Stimulated activated CD4-positive, alpha-beta T cell treated with anti-CD3 and anti-CD28 coated beads, Interleukin-4, amount 100 ng/mL, for 48 hours (primary cell): ENCODE measurements around the gene HOXB9.

Experiments used
- DNase-seq, 2 donors: peaks; one replicate each; pipeline ENCODE4 v3.0.0-alpha.2; 2020; ENCODE audit warnings: low read depth in 2 of 2

The HOXB9 gene

DNA sequence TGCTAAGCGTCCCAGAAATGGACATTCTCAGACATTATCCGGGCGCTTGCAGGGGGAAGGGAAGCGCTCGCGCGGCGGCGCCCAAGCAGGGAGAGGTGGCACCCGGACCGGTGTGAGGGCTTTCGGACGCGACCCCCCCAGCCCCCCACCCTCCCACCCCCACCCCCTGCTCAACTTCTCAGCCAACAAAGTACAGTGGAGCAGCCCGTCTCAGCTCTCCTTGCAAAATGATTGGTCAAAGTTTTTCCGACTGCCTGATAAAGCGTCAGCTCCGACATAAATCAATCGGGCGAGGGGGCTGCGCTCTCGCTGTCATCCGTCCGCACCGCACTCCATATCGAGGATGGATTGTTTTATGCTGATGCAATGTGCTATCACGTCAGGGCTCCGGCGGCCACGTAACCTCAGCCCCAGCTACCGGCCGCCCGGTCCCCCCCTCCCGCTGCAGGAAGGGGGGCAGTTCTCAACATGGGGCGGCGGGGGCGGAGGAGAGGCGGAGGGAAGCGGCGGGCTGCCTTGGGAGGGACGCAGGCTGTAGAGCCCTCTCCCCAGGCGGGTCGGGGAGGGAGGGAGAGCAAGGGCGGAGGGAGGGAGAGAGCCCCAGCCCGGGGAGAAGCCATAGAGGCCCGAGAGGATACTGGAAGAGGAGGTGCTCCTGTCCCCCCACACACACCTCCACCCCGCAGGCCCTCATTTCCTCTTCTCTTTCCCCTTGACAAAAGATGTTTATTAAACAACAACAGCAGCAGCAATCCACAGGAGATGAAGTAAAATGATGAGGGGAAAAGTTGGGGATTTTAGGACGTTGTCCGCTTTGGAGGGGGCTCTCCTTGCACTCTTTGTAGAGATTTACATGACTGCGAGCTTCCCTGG, at the start of gene HOXB9:
Gene HOXB9 (minus strand): TSS at position 114 of the 873 bp plus-strand sequence. CDS start 89 bp downstream, at position 25.
- no peak for DNase-seq

- DNase-seq = no peak
Measured at GRCh38 chr17:48672340-48672739, 46.2 kb upstream of the HOXB9 start.

GRCh38 chr17:48671697-48672171, 45.6 kb upstream of the HOXB9 start:
- DNase-seq = peak; percentile 56 to 62

GRCh38 chr17:48663134-48663924, 37.2 kb upstream of the HOXB9 start:
- DNase-seq = no peak

DNA sequence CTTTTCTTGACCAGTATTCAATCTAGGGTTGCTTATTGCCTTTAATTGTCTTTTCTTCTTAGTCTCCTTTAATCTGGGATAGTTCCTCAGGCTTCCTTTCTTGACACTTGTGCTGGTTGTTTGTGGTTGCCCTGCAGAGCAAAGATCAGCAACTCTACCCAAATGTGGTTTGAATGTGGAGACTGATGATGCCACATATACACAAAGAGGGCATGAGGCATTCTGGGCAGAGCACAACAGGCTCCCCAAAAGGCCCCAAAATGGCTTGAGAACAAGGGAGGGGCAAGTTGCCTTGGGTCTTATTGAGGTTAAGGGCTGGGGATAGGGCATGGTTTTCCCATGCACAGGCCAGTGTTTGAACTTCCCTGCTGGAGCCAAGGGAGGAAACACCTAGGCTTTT, 29.8 kb upstream of the HOXB9 start:
- DNase-seq = no peak

- DNase-seq = no peak
Measured at GRCh38 chr17:48649741-48650140, 23.6 kb upstream of the HOXB9 start.

DNA sequence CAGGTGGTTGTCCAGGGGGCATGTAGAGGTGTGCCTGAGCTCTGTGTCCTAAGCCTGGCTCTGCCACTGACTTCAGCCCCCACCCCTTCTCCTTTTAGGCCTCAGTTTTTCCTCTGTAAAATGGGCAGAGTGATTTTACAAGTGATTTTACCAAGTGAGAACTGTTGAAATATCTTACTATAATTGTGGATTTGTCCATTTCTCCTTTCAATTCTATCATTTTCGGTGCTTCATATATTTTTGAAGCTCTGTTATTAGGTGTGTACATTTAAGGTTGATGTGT, 21.7 kb upstream of the HOXB9 start:
- DNase-seq = no peak

DNA sequence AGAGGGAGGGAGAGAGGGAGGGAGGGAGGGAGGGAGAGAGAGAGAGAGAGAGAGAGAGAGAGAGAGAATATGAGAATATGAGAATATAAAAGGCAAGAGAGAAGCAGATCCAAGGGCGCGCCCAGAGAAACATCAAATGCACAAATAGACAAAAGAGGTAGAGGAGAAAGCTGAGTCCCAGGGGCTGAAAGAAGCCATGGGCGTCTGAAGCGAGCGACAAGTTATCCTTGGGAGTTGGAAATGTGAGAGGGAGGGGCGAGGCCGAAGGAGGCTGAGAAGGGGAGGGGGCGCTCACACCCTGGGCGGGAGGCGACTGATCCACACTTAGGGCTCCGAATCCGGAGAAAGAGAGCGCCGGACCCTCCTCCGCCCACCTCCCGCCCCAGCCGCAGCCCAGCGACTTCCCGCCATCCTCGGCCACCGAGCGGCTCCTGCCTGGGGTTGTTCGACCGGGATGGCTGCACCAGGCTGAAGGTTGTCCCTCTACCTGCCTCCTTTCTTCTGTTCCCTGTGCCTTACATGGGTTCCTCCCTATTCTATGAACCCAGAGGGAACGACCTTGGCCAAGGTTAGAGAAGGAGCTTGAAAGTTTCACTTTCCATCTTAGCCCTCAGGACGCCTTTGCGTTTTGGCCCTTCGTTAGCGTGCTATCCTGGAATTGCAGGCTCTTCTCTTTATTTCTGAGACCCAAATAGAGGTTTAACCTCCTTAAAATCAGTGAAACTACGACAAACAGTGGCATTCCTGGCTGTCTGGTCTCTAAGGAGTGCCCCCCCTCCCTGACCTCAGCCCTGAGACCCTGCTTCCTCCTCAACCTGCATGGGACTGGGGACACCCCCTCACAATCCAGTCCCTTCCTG, 21.2 kb upstream of the HOXB9 start:
- DNase-seq = no peak

GRCh38 chr17:48646183-48647102, 20.3 kb upstream of the HOXB9 start:
- DNase-seq = no peak

GRCh38 chr17:48645639-48646182, 19.6 kb upstream of the HOXB9 start:
- DNase-seq = no peak

DNA sequence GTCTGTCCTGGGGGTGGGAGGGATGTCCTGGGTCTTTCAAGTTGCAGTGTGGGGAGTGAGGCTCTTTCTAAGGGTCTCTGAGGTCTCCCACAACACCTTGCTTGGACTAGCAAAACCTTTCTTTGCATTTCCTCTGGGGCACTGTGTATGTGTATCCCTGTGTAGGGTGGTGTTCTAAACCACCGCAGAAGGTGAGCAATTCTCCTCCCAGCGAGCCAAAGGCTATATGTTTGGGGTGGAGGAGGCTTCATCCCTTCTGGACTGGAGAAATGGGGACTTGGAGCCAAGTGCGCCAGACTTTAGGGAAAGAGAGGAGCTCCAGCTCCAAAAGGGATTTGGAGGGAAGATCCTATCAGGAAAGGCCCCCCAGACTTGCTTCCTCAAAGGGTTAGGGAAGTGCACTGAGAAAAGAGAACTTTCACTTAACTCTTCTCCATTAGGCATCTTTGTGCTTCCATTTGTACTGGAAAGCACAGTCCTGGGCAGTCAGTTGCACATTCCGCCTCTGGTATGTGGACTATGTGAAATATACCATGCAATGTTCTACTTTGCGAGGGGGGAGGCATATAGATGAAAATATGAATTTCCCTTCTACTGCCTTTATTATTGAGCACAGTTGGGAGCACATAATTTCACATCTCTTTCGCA, 18.9 kb upstream of the HOXB9 start:
- DNase-seq = no peak

GRCh38 chr17:48644159-48644558, 18.0 kb upstream of the HOXB9 start:
- no peak for DNase-seq

DNA sequence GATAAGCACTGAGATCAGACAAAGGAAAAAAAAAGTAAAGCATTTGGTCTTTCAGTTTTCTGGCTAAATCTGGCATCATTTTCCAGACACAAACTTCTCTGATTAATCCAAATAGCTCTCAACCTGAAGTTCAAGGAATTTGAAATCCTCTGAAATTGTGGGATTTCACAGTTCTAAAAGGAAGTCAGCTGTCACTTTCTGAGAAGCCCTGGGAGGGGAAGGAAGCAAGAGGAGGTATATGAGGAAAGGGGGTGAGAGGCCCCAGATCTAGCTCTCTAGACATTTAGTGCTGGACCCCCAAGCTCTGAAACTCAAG, 17.5 kb upstream of the HOXB9 start:
- no peak for DNase-seq

- DNase-seq = no peak
Measured at GRCh38 chr17:48642843-48643696, 16.9 kb upstream of the HOXB9 start.

GRCh38 chr17:48642059-48642842, 16.1 kb upstream of the HOXB9 start:
- DNase-seq = no peak

- no peak for DNase-seq
Measured at GRCh38 chr17:48641541-48642058, 15.4 kb upstream of the HOXB9 start.

GRCh38 chr17:48640858-48641180, 14.7 kb upstream of the HOXB9 start:
- no peak for DNase-seq
